Suprapubic skin (tissue), 4 donors: ENCODE measurements around the gene CACNB4. TPM values are rescaled to one million over a fixed set of nuclear protein-coding genes. Genes with fewer than 3 reads are reported as not detected.

ENCODE experiments used
- DNase-seq, 2 donors: peaks; one replicate each; pipeline ENCODE4 v3.0.0-alpha.2; 2019; ENCODE audit warnings: low spot score in 2 of 2
- H3K27ac ChIP-seq: fragments of 200-600 bp; sonication (generic); one replicate; pipeline ENCODE4 v1.5.1; 2019
- H3K27me3 ChIP-seq: fragments of 200-600 bp; sonication (generic); one replicate; pipeline ENCODE4 v1.5.1; 2019
- H3K36me3 ChIP-seq: fragments of 200-600 bp; sonication (generic); one replicate; pipeline ENCODE4 v1.5.1; 2019
- H3K4me1 ChIP-seq: fragments of 200-600 bp; sonication (generic); one replicate; pipeline ENCODE4 v1.5.1; 2019
- H3K4me3 ChIP-seq: fragments of 200-600 bp; sonication (generic); one replicate; pipeline ENCODE4 v1.5.1; 2019; ENCODE audit warnings: mild to moderate bottlenecking
- H3K9me3 ChIP-seq: fragments of 200-600 bp; sonication (generic); one replicate; pipeline ENCODE4 v1.5.1; 2019
- EP300 ChIP-seq: sonication (generic); formaldehyde crosslinking; IDR thresholded peaks from one replicate; pipeline ENCODE4 v1.6.1; 2017; ENCODE audit warnings: antibody characterized with exemption
- POLR2A ChIP-seq, 2 donors: fragments of 450-650 bp; IDR thresholded peaks; one replicate each; pipeline ENCODE4 v1.6.1; 2017; ENCODE audit warnings: antibody characterized with exemption in 2 of 2, mild to moderate bottlenecking in 2 of 2, moderate library complexity in 2 of 2
- POLR2AphosphoS5 ChIP-seq, 3 donors: sonication (generic); formaldehyde crosslinking; IDR thresholded peaks; one replicate each; pipeline ENCODE4 v1.6.1; 2017; ENCODE audit warnings: antibody characterized with exemption in 3 of 3
- WGBS: methylation state at CpG from one replicate; pipeline ENCODE4 v1.1.5; 2018; 5-methylcytosine and 5-hydroxymethylcytosine counted together
- total RNA-seq, 4 donors: library from RNA; depleted of rRNA; stranded (reverse); fragments of >200 nt; gene quantifications; one replicate each; pipeline ENCODE4 v1.1.0, GENCODE V29; 2016
- TF ChIP-seq, protein P1 (sequence below), 2 donors: fragments of 200-600 bp in 1 of 2; fragments of 450-650 bp in 1 of 2; sonication (generic) in 1 of 2; IDR thresholded peaks; one replicate each; pipeline ENCODE4 v1.5.1; 2016 to 2019; ENCODE audit warnings: antibody characterized with exemption in 2 of 2, mild to moderate bottlenecking in 1 of 2, moderate library complexity in 1 of 2

CACNB4 gene
- total RNA-seq, 4 donors from 2014 or later = 7.6 to 14.5 (median 10.7) TPM

GRCh38 chr2:151975460-151976414, 123.1 kb downstream of the CACNB4 start:
- peaks cover 10% of the 10 kb centered on the region for H3K4me1 ChIP-seq
- TF ChIP-seq, protein P1, sequence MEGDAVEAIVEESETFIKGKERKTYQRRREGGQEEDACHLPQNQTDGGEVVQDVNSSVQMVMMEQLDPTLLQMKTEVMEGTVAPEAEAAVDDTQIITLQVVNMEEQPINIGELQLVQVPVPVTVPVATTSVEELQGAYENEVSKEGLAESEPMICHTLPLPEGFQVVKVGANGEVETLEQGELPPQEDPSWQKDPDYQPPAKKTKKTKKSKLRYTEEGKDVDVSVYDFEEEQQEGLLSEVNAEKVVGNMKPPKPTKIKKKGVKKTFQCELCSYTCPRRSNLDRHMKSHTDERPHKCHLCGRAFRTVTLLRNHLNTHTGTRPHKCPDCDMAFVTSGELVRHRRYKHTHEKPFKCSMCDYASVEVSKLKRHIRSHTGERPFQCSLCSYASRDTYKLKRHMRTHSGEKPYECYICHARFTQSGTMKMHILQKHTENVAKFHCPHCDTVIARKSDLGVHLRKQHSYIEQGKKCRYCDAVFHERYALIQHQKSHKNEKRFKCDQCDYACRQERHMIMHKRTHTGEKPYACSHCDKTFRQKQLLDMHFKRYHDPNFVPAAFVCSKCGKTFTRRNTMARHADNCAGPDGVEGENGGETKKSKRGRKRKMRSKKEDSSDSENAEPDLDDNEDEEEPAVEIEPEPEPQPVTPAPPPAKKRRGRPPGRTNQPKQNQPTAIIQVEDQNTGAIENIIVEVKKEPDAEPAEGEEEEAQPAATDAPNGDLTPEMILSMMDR (IDR thresholded peaks at IDR 0.05) = no peak
- TF ChIP-seq POLR2AphosphoS5 (IDR thresholded peaks at IDR 0.05) = no peak
- no peak for TF ChIP-seq POLR2A (IDR thresholded peaks at IDR 0.05)
- no peak for TF ChIP-seq EP300
- no peak overlapping the region for H3K4me3 ChIP-seq
- H3K27ac ChIP-seq = no peak overlapping the region
- no peak for DNase-seq
- H3K27me3 ChIP-seq = no peaks in the 10 kb centered on the region
- no peaks in the 10 kb centered on the region for H3K9me3 ChIP-seq
- H3K36me3 ChIP-seq = no peaks in the 10 kb centered on the region
- WGBS = 87% methylated on average over 15 of the region's 15 CpGs

DNA sequence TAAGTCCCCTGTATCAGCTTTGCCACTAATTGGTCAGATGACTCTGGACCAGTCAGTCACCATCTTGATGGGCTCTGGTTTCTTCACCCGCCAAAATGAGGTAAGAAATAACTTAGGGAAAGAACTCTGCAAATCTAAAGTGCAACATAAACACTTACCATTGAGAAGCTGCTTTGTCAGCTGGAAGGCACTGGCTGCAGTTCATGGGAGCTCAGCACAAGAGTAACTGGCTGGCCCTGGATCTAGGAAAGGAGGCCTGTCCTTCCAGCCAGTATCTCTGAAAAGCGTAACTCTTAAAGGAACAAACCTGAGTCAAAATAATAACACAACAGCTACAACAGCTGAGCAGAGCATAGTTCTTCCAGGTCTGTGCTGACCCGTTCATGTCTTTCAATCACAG, 123.9 kb downstream of the CACNB4 start:
- H3K4me1 ChIP-seq = peaks cover 10% of the 10 kb centered on the region
- no peak for DNase-seq
- TF ChIP-seq POLR2A (IDR thresholded peaks at IDR 0.05) (no peak), POLR2AphosphoS5 (IDR thresholded peaks at IDR 0.05) (no peak), EP300 (no peak)
- TF ChIP-seq, protein P1 (IDR thresholded peaks at IDR 0.05) = no peak
- no peaks in the 10 kb centered on the region for H3K9me3 ChIP-seq
- H3K36me3 ChIP-seq = no peaks in the 10 kb centered on the region
- H3K27ac ChIP-seq = no peak overlapping the region
- no peaks in the 10 kb centered on the region for H3K27me3 ChIP-seq
- no peak overlapping the region for H3K4me3 ChIP-seq
- WGBS = 85% methylated on average over 3 of the region's 3 CpGs

DNA sequence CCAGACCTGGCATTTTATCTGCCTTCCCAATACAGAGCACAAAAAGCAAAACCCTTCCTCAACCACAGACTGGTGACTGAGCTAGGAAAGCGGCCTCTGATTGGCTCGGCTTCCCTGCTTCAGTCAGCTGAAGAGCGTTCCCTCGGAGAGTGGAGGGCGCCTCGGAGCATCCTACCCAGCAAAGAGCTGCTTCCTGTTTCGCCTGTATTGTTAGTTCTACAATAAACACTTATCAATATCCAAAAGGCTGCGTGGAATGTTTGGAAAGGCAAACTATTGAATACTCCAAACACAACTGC, 125.0 kb downstream of the CACNB4 start:
- H3K4me1 ChIP-seq = peaks cover 10% of the 10 kb centered on the region
- no peaks in the 10 kb centered on the region for H3K9me3 ChIP-seq
- no peak overlapping the region for H3K27ac ChIP-seq
- no peaks in the 10 kb centered on the region for H3K27me3 ChIP-seq
- no peaks in the 10 kb centered on the region for H3K36me3 ChIP-seq
- DNase-seq = no peak
- no peak overlapping the region for H3K4me3 ChIP-seq
- TF ChIP-seq, protein P1 (IDR thresholded peaks at IDR 0.05) = no peak
- TF ChIP-seq EP300 (no peak), POLR2A (IDR thresholded peaks at IDR 0.05) (no peak), POLR2AphosphoS5 (IDR thresholded peaks at IDR 0.05) (no peak)
- WGBS = 12% methylated on average over 8 of the region's 8 CpGs

DNA sequence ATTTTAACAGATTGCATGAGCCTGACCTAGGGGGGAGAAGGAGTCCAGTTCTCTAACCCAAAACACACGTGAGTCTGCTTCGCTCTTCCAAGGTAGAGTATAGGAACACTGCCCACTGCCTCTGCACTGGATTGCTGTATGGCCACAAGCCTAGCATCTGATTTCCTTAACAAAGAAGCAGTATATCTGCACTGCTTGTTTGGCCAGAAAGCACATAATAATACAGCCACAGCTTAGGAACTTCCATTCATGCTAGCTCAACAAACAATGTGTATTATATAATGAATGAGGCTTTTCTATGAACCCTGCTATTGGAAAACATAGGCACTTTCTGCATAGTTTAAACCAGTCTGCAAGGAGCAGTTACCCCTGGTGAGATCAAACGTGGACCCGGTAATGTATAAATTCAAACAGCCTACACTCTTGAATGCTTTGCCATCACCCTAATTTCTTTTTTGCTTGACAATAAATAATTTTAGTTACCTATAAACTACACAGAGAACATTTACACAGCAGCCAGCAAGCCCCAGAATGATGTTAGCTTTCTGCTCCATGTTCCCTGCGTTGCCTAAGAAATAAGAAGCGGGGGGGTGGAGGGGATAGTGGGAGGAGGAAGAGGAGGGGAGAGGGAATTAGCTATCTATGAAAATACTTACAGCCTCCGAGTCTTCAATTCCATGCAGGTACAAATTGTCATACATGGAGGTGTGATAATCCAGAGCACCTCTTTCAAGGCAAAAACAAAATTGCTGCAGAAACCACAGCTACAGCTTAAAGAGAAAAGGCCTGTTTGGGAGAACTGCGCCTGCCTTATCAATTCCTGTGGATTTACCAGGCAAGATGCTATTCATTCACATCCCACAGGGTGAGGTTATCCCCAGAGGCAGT, 125.6 kb downstream of the CACNB4 start:
- H3K4me1 ChIP-seq = peaks cover 10% of the 10 kb centered on the region
- TF ChIP-seq POLR2AphosphoS5 (IDR thresholded peaks at IDR 0.05) (no peak), EP300 (no peak), POLR2A (IDR thresholded peaks at IDR 0.05) (no peak)
- TF ChIP-seq, protein P1 (IDR thresholded peaks at IDR 0.05) = no peak
- no peaks in the 10 kb centered on the region for H3K27me3 ChIP-seq
- H3K4me3 ChIP-seq = no peak overlapping the region
- WGBS = 51% methylated on average over 8 of the region's 8 CpGs
- H3K27ac ChIP-seq = no peak overlapping the region
- DNase-seq = no peak
- no peaks in the 10 kb centered on the region for H3K9me3 ChIP-seq
- no peaks in the 10 kb centered on the region for H3K36me3 ChIP-seq
